ENCODE measurements around the gene XIST. TPM values are rescaled to one million over a fixed set of nuclear protein-coding genes. Genes with fewer than 3 reads are reported as not detected.

XIST gene
- polyA plus RNA-seq, 1 donor from 2014 or later, result 0.31 TPM

DNA sequence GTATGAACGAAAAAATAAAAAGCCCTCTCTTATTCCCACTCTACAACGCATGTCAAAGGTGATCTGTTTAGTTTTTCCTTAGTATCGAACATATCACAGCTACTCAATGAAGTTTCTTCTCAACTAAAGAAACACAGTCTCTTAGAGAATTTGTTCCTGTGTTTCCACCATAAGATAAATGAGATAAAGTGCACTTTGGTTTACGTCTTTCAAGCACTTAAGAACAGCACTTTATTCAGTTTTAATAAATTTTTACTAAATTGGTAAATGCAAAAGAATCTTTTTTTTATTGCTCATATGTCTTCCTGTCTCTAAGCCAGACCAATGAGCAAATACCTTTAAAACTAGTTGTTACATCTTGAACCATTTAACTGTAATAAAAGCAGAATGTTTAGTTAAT lies 29.7 kb downstream of the XIST start:
- H3K4me3 ChIP-seq (ENCODE audit: low read length), result no peak overlapping the region
- no peaks in the 10 kb centered on the region for H3K9me3 ChIP-seq (ENCODE audit: low read length)
- H2AFZ ChIP-seq (ENCODE audit: low read depth, low read length), result no peak overlapping the region
- no peaks in the 10 kb centered on the region for H3F3A ChIP-seq (ENCODE audit: insufficient read depth, low read length, poor library complexity, severe bottlenecking)
- no peaks in the 10 kb centered on the region for H3K27me3 ChIP-seq (ENCODE audit: insufficient read depth, low read depth, low read length)
- no peak overlapping the region for H3K4me2 ChIP-seq (ENCODE audit: low read length)
- no peaks in the 10 kb centered on the region for H3K79me2 ChIP-seq (replicated peaks; ENCODE audit: insufficient read depth, low read length)
- no peaks in the 10 kb centered on the region for H4K20me1 ChIP-seq (ENCODE audit: insufficient read depth)
- H3K9ac ChIP-seq (ENCODE audit: low read length), result no peak overlapping the region
- no peak overlapping the region for H3K27ac ChIP-seq (ENCODE audit: low read length)
- no peaks in the 10 kb centered on the region for H3K36me3 ChIP-seq (ENCODE audit: insufficient read depth, low read length)
- no peaks in the 10 kb centered on the region for H3K9me2 ChIP-seq (ENCODE audit: insufficient read depth, low read length)
- TF ChIP-seq MXI1 (conservative IDR thresholded peaks at IDR 0.05; ENCODE audit: poor library complexity, severe bottlenecking) (no peak), SMC3 (conservative IDR thresholded peaks at IDR 0.05; ENCODE audit: poor library complexity) (no peak), RAD21 (conservative IDR thresholded peaks at IDR 0.05) (no peak), EZH2 (IDR thresholded peaks at IDR 0.05; ENCODE audit: borderline replicate concordance, insufficient read depth, low read length, poor library complexity, severe bottlenecking) (no peak), POLR2AphosphoS5 (IDR thresholded peaks at IDR 0.05) (no peak), TAF1 (IDR thresholded peaks at IDR 0.05; ENCODE audit: low read depth) (no peak), EP300 (conservative IDR thresholded peaks at IDR 0.05; ENCODE audit: poor library complexity, severe bottlenecking) (no peak)
- TF ChIP-seq, protein P1, sequence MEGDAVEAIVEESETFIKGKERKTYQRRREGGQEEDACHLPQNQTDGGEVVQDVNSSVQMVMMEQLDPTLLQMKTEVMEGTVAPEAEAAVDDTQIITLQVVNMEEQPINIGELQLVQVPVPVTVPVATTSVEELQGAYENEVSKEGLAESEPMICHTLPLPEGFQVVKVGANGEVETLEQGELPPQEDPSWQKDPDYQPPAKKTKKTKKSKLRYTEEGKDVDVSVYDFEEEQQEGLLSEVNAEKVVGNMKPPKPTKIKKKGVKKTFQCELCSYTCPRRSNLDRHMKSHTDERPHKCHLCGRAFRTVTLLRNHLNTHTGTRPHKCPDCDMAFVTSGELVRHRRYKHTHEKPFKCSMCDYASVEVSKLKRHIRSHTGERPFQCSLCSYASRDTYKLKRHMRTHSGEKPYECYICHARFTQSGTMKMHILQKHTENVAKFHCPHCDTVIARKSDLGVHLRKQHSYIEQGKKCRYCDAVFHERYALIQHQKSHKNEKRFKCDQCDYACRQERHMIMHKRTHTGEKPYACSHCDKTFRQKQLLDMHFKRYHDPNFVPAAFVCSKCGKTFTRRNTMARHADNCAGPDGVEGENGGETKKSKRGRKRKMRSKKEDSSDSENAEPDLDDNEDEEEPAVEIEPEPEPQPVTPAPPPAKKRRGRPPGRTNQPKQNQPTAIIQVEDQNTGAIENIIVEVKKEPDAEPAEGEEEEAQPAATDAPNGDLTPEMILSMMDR (IDR thresholded peaks at IDR 0.05; ENCODE audit: poor library complexity, severe bottlenecking), result no peak
- TF ChIP-seq, protein P2, sequence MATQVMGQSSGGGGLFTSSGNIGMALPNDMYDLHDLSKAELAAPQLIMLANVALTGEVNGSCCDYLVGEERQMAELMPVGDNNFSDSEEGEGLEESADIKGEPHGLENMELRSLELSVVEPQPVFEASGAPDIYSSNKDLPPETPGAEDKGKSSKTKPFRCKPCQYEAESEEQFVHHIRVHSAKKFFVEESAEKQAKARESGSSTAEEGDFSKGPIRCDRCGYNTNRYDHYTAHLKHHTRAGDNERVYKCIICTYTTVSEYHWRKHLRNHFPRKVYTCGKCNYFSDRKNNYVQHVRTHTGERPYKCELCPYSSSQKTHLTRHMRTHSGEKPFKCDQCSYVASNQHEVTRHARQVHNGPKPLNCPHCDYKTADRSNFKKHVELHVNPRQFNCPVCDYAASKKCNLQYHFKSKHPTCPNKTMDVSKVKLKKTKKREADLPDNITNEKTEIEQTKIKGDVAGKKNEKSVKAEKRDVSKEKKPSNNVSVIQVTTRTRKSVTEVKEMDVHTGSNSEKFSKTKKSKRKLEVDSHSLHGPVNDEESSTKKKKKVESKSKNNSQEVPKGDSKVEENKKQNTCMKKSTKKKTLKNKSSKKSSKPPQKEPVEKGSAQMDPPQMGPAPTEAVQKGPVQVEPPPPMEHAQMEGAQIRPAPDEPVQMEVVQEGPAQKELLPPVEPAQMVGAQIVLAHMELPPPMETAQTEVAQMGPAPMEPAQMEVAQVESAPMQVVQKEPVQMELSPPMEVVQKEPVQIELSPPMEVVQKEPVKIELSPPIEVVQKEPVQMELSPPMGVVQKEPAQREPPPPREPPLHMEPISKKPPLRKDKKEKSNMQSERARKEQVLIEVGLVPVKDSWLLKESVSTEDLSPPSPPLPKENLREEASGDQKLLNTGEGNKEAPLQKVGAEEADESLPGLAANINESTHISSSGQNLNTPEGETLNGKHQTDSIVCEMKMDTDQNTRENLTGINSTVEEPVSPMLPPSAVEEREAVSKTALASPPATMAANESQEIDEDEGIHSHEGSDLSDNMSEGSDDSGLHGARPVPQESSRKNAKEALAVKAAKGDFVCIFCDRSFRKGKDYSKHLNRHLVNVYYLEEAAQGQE (IDR thresholded peaks at IDR 0.05; ENCODE audit: borderline replicate concordance), result no peak

DNA sequence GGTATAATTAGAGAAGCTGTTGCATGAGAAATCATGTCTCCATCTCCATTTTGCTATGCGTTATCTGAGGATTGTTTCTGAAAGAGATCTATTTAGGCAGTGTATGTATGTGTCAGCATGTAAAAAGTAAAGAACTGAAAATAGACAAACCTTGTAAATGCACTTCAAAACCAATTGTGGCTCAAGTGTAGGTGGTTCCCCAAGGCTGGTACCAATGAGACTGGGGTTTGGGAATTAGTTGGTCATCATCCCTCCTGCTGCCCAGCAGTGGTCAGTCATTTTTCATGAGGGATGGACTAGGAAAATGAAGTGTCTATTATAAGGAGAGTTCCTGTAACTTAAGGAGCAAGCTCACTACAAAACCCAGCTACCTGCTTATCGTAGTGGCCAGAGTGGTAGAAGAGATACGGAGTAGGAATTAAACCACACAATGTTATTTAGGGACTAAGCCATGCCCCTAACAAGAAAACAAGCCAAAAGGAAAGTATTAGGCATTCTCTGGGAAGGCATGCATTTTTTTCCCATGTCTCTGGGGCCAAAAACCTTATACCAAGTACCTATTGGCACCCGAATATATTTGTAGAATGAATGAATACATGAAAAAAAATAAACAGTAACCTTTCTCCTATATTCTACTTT lies 30.5 kb downstream of the XIST start:
- H3K4me3 ChIP-seq (ENCODE audit: low read length), result no peak overlapping the region
- H3K4me2 ChIP-seq (ENCODE audit: low read length), result no peak overlapping the region
- TF ChIP-seq POLR2AphosphoS5 (IDR thresholded peaks at IDR 0.05), result no peak
- TF ChIP-seq, protein P2 (IDR thresholded peaks at IDR 0.05; ENCODE audit: borderline replicate concordance), result no peak
- TF ChIP-seq, protein P1 (IDR thresholded peaks at IDR 0.05; ENCODE audit: poor library complexity, severe bottlenecking), result no peak
- no peak for TF ChIP-seq TAF1 (IDR thresholded peaks at IDR 0.05; ENCODE audit: low read depth)
- no peak for TF ChIP-seq RAD21 (conservative IDR thresholded peaks at IDR 0.05)
- no peak for TF ChIP-seq MXI1 (conservative IDR thresholded peaks at IDR 0.05; ENCODE audit: poor library complexity, severe bottlenecking)
- no peak for TF ChIP-seq SMC3 (conservative IDR thresholded peaks at IDR 0.05; ENCODE audit: poor library complexity)
- TF ChIP-seq EP300 (conservative IDR thresholded peaks at IDR 0.05; ENCODE audit: poor library complexity, severe bottlenecking), result no peak
- no peak for TF ChIP-seq EZH2 (IDR thresholded peaks at IDR 0.05; ENCODE audit: borderline replicate concordance, insufficient read depth, low read length, poor library complexity, severe bottlenecking)
- no peaks in the 10 kb centered on the region for H3F3A ChIP-seq (ENCODE audit: insufficient read depth, low read length, poor library complexity, severe bottlenecking)
- H3K9me3 ChIP-seq (ENCODE audit: low read length), result no peaks in the 10 kb centered on the region
- no peak overlapping the region for H3K27ac ChIP-seq (ENCODE audit: low read length)
- H2AFZ ChIP-seq (ENCODE audit: low read depth, low read length), result no peak overlapping the region
- H3K27me3 ChIP-seq (ENCODE audit: insufficient read depth, low read depth, low read length), result no peaks in the 10 kb centered on the region
- no peak overlapping the region for H3K9ac ChIP-seq (ENCODE audit: low read length)
- no peaks in the 10 kb centered on the region for H3K79me2 ChIP-seq (replicated peaks; ENCODE audit: insufficient read depth, low read length)
- no peaks in the 10 kb centered on the region for H3K9me2 ChIP-seq (ENCODE audit: insufficient read depth, low read length)
- H3K36me3 ChIP-seq (ENCODE audit: insufficient read depth, low read length), result no peaks in the 10 kb centered on the region
- H4K20me1 ChIP-seq (ENCODE audit: insufficient read depth), result no peaks in the 10 kb centered on the region
